GM18519 (cell line): ENCODE data around the gene CLCN2.

Source experiments
- ATAC-seq: cut with Tn5 transposase; IDR thresholded peaks from one replicate; pipeline ENCODE4 v1.9.1; 2021; ENCODE audit warnings: mild to moderate bottlenecking, moderate library complexity; ENCODE audit not compliant: unreplicated experiment, low FRiP score

Gene CLCN2

GRCh38 chr3:184361932-184362667 is 695 bp upstream of the CLCN2 start:
- ATAC-seq = no peak

GRCh38 chr3:184360929-184361531 is 375 bp downstream of the CLCN2 start:
- no peak for ATAC-seq

- no peak for ATAC-seq
Measured at GRCh38 chr3:184360070-184360928, 1.1 kb downstream of the CLCN2 start.

GRCh38 chr3:184359610-184360009 is 1.8 kb downstream of the CLCN2 start:
- no peak for ATAC-seq

- ATAC-seq = no peak
Measured at GRCh38 chr3:184358921-184359350, 2.5 kb downstream of the CLCN2 start.

GRCh38 chr3:184358124-184358767 is 3.2 kb downstream of the CLCN2 start:
- ATAC-seq = no peak

GRCh38 chr3:184357248-184358123 is 3.9 kb downstream of the CLCN2 start:
- ATAC-seq = no peak

GRCh38 chr3:184355261-184356040 is 6.0 kb downstream of the CLCN2 start:
- no peak for ATAC-seq

GRCh38 chr3:184354754-184355153 is 6.7 kb downstream of the CLCN2 start:
- no peak for ATAC-seq

- no peak for ATAC-seq
Measured at GRCh38 chr3:184354121-184354728, 7.2 kb downstream of the CLCN2 start.

- no peak for ATAC-seq
Measured at GRCh38 chr3:184353546-184353941, 7.9 kb downstream of the CLCN2 start.

- ATAC-seq = no peak
Measured at GRCh38 chr3:184352897-184353545, 8.4 kb downstream of the CLCN2 start.

GRCh38 chr3:184352149-184352785 is 9.1 kb downstream of the CLCN2 start:
- ATAC-seq = no peak

- no peak for ATAC-seq
Measured at GRCh38 chr3:184351511-184352148, 9.8 kb downstream of the CLCN2 start.

- no peak for ATAC-seq
Measured at GRCh38 chr3:184350618-184351017, 10.8 kb downstream of the CLCN2 start.

- ATAC-seq = no peak
Measured at GRCh38 chr3:184349563-184350470, 11.6 kb downstream of the CLCN2 start.
